HG03565 (cell line): ENCODE data around the gene AMER2.
"Not testable (repeated sequence)": the region's sequence is repeated elsewhere in the genome, so short reads cannot be mapped to it uniquely, and the experiment has no call there.

Experiments used
- ATAC-seq: cut with Tn5 transposase; IDR thresholded peaks from one replicate; pipeline ENCODE4 v1.9.1; 2021; ENCODE audit warnings: mild to moderate bottlenecking, moderate library complexity; ENCODE audit not compliant: unreplicated experiment

AMER2 gene

GRCh38 chr13:25181597-25181996, 9.5 kb upstream of the AMER2 start:
- peak; percentile 25 for ATAC-seq

DNA sequence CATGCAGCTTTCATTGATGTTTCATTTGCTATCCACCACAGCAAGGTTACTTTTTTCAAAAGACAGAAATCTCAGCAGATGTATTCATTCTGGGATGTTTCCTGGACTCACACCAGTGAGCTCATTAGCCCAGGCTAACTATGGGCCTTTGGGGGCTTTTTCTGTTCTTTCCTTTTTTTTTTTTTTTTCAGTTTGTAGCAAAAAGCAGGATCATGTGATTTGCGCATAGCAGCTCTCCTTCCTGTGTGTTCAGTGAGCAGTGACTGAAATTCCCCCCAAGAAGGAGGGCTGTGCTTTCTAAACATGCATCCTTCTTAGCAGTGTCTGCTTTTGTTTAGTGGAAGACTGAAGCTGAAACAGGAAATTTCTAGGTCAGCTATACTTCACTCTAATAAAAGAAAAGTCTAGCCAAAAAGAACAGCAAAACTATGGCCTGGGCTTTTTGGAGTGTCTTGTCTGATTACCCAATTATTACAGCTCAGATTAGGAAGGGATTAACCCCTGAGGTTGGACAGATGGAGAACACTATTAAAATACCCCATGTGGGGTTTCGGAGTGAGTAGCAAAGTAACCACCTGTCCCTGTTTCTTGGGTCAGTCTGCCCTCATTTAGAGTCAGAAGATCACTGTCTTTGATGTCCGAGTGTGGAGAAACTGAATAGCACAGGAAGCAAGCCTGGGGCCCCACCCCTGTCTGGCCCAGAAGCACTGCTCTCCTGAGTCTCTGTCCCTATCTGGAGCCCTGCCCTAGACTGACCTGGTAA, 8.9 kb upstream of the AMER2 start:
- peak; percentile 63 for ATAC-seq

GRCh38 chr13:25179832-25180774, 8.0 kb upstream of the AMER2 start:
- no peak for ATAC-seq

- no peak for ATAC-seq
Measured at GRCh38 chr13:25179011-25179410, 6.9 kb upstream of the AMER2 start.

- no peak for ATAC-seq
Measured at GRCh38 chr13:25178070-25178469, 6.0 kb upstream of the AMER2 start.

- no peak for ATAC-seq
Measured at GRCh38 chr13:25177636-25178035, 5.5 kb upstream of the AMER2 start.

GRCh38 chr13:25177012-25177411, 4.9 kb upstream of the AMER2 start:
- ATAC-seq = no peak

DNA sequence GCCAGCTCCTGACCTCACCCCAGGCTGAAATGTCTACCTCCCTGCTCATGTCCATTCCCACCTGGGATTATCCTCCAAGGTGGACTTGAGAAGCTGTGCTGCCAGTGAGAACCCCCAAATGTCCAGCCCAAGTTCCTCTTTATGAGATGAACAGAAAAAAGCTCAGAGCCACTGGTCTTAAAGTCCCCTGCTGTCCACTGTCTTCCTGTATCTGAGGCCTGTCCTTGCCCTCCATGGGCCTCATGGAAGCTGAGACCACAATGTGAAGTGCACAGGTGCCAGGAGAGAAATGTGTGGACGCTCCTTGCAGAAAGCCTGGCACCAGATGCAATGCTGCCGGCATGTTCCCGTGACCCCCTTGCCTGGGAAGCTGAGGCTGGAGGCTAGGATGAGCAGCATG, 3.3 kb upstream of the AMER2 start:
- ATAC-seq = no peak

DNA sequence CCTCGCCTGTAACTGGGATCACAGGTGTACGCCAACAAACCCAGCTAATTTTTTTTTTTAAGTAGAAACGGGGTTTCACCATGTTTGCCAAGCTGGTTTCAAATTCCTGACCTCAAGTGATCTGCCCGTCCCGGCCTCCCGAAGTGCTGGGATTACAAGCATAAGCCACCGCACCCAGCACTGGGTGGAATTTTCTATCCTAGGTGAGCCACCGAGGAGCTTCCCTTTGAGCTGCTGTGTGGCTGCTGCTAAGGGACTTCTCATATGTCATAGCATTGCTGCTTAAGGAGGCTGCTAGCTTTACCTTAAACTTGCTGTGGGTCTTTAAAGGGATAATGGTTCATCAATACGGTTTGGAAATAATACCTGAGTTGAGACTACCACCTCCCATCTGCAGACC, 2.9 kb upstream of the AMER2 start:
- no peak for ATAC-seq

- ATAC-seq = no peak
Measured at GRCh38 chr13:25174304-25174703, 2.2 kb upstream of the AMER2 start.

DNA sequence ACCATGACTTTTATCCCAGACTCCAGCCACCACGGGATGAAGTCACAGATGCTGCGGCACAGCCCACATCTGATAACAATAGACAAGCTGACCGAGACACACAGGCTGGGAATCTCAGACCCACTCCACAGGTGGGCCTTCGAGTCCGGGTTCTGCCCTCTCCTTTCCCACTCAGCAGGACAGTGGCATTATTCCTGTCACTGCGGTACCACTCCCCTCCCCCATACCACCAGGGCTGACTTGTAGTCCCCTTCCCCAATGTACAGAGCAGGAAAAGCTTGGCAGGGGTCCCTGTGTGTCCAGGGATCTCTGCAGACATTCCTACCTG, 179 bp upstream of the AMER2 start:
- ATAC-seq = no peak

DNA sequence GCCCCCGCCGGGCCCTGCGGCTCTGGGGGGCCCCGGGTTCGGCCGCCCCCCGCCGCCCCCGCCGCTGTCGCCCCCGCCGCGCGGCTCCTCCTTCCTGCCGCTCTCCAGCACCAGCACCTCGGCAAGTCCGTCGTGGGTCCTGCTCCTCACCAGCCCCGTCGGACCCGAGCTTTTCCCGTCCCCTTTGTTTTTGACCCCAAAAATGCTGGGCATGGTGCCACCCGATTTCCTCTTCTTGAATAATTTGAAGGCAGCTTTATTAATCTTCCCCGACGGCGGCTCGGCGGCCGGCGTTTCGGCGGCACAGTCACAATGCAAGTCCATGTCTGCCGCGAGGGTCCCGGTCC, 945 bp downstream of the AMER2 start:
- no peak for ATAC-seq

GRCh38 chr13:25170554-25171111, 1.5 kb downstream of the AMER2 start:
- no peak for ATAC-seq

- ATAC-seq = no peak
Measured at GRCh38 chr13:25169951-25170553, 2.0 kb downstream of the AMER2 start.

DNA sequence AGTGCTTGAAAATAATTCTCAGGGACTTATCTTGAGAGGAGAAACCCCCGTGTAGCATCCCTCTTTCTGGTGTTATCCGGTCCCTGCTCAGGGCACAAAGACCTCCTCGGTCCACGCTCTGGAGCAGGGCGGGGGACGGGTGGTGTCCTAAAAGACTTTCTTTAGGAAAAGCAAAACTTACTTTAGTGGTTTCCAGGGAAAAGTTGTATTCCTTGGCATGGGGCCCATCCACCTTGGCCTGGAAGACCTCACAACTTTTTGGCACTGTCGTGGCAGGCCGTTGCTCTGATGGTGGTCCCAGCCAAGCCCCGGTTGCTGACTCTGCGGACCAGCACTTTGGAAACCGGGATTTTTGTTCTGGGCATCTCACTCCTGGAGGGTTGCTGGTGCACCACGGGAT, 2.7 kb downstream of the AMER2 start:
- no peak for ATAC-seq

DNA sequence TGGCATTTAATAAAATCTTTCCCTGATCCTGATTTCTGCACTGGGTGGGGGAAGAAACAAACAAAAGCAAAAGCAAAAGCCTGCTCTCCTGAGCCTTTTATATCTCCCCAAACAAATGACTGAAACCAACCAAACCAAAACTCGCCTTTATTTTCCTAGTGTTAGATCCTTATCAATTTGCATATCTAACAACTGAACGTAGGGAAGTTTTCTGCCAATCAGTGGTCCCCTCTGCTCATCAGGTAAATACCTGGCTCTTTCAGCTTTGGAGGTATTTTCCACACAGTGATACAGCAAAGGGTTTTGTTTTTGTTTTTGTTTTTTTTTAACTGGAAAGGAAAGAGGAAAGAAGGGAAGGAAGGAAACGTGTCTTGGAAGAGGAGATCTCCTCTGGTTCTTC, 3.3 kb downstream of the AMER2 start:
- ATAC-seq = no peak

DNA sequence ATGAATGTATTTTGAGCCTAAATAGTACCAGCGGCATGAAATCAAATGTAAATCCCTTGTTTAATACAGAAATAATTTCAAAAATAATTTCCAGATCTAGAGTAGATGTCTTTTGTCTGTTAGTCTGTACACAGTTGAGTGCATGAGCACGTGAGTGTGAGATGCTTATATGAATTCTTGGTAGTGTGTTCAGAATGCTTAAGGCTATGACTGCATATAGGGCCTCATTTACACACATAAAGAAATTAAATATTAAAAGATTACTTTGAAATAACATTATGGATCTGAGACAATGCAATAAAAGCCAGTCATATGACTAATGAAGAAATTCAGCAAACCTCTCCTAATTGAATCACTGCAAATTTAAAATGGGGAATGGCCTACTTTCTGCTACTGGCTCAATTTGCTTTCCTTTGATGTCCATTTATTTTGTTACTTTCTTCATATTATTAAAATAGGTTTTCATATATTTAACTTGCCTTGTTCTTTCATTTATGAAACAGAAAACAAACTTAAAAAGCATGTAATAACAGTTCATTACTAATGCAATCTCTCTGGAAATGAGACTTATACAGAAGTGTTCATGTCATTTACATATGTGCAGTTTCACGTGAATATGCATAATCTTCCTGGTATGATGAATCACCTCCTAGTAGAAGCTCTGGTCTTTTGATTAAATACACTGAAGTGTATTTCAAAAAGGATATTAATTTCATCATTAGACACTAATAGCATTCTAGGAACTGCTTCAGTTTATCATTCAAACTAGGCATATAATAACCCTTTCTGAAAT, 4.5 kb downstream of the AMER2 start:
- no peak for ATAC-seq

DNA sequence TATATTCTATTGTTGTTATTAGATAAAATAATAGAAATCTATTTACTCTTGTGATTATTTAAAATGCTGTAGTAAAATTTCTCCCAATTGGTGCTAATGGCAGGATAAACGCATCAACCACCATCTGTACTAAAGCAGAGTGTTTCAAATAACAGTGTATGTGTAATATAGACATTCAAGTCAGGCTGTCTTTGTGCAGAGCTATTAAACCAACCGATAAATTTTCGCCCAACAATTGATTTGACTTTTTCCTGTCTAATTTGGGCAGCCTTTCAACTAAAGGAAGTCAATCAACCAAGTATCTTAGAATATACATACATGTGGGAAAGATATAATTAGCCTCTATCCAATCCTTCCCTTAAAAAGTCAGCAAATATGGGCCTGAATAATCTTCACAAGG, 5.8 kb downstream of the AMER2 start:
- ATAC-seq = no peak

DNA sequence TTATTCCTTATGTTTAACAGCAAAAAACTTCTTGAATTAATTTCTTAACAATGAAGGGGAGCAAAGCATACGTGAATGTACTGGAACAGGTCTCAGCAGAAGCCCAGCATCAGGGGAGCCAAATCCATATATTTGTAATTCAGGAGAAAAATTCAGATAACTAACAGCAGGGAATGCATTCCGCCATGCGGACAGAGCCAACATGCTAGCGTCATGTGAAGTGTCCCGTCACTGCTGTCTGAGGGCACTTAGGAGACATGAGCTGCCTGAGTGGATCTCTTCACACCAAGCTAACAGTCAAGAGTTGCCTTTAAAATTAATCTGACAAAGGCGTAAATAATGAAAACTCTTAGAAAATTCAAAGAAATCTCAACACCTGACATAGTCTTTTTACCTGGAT, 6.4 kb downstream of the AMER2 start:
- no peak for ATAC-seq

DNA sequence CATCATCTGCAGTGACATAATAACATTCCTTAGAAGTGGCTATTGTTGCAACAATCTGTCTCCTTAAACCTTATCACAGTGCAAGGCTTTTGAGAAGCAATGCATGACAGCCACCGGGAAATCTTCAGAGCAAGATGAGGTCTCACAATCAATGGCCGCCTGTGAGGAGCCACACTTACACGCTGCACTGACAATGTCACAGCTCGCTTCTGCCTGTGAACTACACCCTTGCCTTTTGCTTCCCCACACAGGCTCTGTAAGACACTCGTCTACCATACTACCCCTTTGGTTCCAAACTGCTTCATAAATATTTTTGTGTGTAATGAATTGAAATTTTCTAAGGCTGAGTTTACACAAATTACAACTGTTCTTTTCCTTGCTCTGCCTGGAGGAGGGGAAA, 6.9 kb downstream of the AMER2 start:
- not testable (repeated sequence) for ATAC-seq

DNA sequence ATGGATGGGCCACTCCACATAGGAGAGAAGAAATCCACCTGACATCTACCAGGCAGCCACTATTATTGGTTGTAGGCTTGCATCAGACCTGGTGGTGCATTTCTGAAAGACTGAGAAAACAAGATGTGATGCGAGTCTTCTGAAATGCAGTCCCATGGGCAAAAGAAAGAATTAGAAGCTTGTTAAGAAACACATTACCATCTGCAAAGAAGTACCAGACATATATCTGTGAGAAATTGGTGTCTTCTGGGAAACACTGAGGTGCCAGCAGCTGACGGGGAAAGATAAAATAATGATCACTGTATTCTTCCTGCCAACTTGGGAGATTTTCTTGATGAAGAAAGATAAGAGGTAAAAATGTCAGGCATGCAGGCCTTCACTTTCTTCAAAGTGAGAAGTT, 14.4 kb downstream of the AMER2 start:
- no peak for ATAC-seq
